HT-29 (cell line): ENCODE measurements around the gene ACSL1. TPM values are rescaled to one million over a fixed set of nuclear protein-coding genes. Genes with fewer than 3 reads are reported as not detected.
"Not testable (repeated sequence)": the region's sequence is repeated elsewhere in the genome, so short reads cannot be mapped to it uniquely, and the experiment has no call there.

Experiments
- DNase-seq: peaks from one replicate; pipeline ENCODE4 v3.0.0-alpha.2; 2015; ENCODE audit warnings: low spot score
- total RNA-seq: library from RNA; depleted of rRNA; stranded (reverse); fragments of >200 nt; shearing (Covaris generic); gene quantifications from 2 replicates; pipeline ENCODE4 v1.2.3, GENCODE V29; 2014

The ACSL1 gene
- total RNA-seq, 1 experiment from 2014 or later: 36.6 TPM

- no peak for DNase-seq
Measured at GRCh38 chr4:184790826-184791225, 34.9 kb downstream of the ACSL1 start.

DNA sequence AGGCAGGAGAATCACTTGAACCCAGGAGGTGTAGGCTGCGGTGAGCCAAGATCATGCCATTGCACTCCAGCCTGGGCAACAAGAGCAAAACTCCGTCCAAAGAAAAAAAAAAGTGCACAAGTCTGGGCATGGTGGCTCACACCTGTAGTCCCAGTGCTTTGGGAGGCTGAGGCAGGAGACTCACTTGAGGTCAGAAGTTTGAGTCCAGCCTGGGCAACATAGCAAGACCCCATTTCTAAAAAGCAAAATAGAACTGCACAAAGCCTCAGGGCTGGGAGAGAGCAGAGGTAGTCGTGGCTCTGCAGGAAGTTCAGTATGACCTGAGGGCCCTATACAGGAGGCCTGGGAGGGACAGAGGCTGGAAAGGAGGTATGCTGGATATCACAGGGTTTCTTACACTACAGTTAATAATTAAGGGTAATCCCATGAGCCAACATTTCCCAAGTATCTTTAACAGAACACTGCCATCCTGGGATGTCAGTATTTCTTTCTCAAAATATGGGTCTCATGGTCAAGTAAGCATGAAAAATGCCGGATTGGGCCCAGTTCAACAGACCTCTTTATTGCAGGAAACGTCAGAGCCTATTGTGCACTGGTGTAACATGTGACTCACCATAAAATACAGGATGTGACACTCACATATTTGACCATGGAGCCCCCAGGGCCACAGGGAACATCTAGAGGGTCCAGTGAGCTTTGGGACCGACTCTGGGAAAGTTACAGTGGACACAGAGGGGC, 37.8 kb downstream of the ACSL1 start:
- DNase-seq: no peak

DNA sequence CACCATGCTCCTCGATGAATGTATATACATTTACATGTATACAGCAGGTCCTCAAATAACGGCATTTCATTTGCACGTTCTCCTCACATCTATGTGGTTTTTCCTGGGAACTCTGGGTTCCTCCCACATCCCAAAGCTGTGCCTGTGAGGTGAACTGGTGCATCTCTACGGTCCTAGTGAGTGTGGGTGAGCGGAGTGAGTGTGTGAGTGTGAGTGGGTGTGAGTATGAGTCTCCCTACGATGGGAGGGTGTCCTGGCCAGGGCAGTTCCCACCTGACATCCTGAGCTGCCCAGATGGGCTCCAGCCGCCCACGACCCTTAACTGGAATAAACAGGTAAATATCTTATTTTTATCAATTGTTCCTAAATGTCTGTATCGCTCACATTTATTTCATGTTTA, 40.0 kb downstream of the ACSL1 start:
- DNase-seq: no peak

GRCh38 chr4:184784628-184785257, 41.0 kb downstream of the ACSL1 start:
- DNase-seq: no peak

DNA sequence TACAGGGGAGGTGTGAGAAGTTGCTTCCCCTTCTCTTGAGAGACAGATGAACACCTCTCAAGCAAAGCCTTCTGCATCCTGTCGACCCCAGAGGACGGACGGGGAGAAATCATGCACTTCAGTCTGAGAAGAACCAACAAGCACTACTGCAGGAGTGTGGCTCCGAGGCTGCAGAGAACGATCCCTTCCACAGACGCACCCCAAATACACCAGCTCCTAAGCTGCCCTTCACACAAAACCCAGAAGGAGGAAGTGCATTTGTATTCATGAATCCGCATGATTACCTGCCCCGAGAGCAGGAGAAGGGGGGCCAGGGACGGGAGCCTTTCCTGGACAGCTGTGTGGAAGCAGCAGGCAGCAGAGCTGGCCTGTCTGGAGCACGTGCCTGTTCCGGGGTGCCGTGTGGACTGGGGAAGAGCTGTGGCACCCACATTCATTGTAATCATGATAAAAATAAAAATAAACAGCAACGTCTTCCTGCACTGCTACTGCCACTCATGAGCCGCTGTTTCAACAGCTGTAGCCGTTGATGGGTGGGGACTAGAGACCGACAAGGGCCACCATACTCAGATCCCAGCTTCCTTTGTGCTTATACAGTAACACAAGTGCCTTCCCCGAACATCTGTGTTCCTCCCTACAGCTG, 42.9 kb downstream of the ACSL1 start:
- no peak for DNase-seq

GRCh38 chr4:184779160-184779559, 46.6 kb downstream of the ACSL1 start:
- not testable (repeated sequence) for DNase-seq

DNA sequence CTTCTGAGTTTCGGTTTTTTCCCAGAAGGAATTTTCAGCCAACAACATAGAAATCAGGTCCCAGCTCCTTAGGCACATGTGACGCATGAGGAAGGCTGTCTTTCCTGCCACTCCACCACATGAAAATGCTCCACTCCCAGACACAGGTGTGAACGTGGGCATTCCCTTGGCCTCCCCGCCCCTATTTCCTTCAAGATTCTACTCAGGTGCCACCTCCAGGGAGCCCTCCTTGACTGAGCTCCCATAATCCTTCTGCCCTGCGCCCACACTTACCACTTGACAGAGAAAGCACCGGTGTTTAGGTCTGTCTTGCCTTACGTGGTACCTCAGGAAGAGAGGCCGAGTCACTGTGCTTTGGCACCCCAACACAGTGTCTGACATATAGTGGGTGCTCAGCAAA, 47.4 kb downstream of the ACSL1 start:
- no peak for DNase-seq

- no peak for DNase-seq
Measured at GRCh38 chr4:184776821-184777220, 48.9 kb downstream of the ACSL1 start.

- DNase-seq: no peak
Measured at GRCh38 chr4:184775854-184776555, 49.8 kb downstream of the ACSL1 start.

DNA sequence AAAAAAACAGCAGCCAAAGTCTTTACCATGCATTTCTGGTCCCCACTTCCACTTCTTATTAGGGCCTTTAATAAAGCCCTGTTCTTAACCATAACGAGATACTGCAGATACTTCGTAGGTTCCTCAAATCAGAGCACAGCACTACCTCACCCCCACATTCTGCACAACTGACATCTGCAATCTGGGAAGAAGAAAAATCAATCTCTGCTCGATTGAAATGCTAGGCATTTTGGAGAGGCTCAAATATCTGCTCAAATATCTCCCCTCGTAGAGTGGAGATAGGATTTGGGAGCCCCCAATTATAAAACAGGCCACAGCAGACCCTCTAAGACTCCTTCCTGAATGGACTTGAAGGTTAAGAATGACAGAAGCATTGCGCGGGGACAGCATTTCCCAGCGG, 51.6 kb downstream of the ACSL1 start:
- no peak for DNase-seq

DNA sequence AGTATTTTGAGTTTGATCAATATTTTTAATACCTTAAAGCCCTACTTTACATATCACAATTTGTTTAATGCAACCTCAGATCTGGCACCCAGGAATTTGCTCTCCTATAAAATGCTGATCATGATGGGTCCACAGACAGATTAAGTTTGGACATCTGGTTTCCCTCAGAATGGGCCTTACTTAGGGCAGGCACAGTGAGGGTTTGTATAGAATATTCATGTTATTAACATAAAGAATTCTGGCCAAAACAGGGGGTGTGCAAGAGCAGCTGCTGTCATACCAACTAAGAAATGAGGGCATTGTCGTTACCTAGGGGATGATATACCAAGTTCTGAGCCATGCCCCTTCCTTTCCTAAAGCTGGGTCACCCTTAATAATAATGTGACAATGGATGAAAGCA, 54.4 kb downstream of the ACSL1 start:
- DNase-seq: no peak

- DNase-seq: no peak
Measured at GRCh38 chr4:184769141-184769765, 56.5 kb downstream of the ACSL1 start.

DNA sequence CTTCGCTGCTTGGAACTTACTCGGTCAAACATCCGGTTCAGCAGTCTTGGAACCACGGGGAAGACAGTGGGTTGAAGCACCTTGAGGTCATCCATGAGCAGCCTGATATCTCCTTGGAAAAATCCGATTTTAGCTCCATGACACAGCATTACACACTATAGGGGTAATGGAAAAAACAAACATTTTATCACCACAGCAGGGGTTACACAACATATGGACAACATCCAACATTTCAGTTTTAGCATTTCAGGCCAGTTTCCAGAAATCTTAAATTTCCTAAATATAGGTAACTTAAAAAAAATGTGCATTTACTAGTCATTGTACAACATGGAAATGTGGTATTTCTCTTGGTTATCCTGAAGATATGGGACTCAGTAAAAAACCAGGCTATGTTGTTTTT, 57.5 kb downstream of the ACSL1 start:
- DNase-seq: no peak

GRCh38 chr4:184766446-184766845, 59.3 kb downstream of the ACSL1 start:
- no peak for DNase-seq

- DNase-seq: no peak
Measured at GRCh38 chr4:184765473-184766340, 60.1 kb downstream of the ACSL1 start.

DNA sequence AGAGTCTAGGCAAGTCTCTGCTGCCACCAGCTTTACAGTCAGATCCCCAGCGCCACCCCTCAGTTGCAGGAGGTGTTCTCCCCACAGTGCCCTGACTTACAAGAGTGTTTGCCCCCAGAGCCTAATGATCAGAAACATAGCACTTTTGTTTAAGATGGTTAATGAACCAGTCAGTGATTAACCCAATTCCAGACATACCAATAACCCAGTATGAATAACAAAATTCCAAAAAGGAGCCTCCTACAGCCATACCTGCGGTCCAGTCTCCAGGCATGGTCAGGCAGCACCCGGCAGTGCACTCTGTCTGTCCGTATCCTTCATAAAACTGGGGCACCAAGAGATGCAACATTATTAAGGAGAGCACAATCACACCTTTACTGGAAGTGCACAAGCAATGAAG, 61.2 kb downstream of the ACSL1 start:
- no peak for DNase-seq

- no peak for DNase-seq
Measured at GRCh38 chr4:184763150-184763780, 62.5 kb downstream of the ACSL1 start.

DNA sequence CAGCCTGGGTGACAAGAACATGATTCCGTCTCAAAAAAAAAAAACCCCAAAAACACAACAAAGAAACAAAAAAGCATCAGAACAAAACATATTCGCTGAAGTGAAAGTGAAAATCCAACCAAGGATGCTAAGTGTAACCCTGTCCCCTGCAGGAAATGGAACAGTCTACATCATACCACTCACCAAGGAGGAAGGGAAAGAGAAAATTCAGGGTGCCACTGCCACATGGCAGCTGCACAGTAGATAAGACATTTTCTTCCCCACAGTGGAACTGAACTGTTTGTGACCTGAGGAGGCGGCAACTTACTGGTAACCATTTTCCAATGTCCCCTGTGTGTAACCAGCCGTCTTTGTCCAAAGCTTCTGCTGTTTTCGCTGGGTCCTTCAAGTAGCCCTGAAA, 63.7 kb downstream of the ACSL1 start:
- no peak for DNase-seq

DNA sequence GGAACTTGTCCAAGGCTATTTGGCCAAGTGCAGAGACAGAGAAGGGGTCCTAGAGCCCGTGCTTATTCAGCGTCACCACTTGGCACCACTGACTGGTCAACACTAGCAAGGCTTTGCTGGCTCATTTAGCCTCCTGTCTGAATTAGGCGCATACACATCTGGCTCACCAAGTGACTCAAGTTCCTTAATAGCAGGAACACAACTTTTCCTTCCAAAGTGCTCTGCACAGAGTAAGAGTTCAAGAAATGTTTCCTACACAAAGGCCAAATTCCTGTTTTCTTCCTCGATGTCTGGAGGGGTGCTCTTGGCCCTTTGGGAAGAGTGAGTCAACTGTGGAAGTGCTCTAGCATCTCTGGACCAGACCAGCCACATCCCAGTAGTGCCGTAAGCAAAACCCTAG, 65.1 kb downstream of the ACSL1 start:
- DNase-seq: no peak

DNA sequence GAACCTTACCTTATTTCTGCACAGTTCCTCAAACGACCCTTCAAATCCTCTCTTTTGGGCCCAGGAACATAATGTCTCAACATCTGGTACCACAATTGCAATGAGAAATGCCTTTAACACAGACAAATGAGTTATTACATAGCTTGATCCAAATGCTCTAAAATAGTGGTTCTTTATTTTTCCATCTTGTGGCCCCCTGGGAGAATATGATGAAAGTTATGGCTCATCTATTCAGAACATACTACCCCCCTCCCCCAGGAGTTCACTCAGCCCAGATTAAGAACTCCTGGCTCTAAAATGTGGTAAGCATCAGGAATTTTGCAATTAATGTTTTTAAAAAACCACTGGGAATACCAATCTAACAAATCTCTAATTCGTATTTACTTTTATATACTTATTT, 68.0 kb downstream of the ACSL1 start:
- no peak for DNase-seq
